PC-3 (cell line): ENCODE data around the gene CCDC69. TPM values are rescaled to one million over a fixed set of nuclear protein-coding genes. Genes with fewer than 3 reads are reported as not detected.

Source experiments
- ATAC-seq: fragments of 200-7000 bp; cut with Tn5 transposase; 2 replicates; pipeline ENCODE4 v1.9.1; 2020; ENCODE audit warnings: mild to moderate bottlenecking, moderate library complexity
- BruUV-seq: library from RNA; stranded (reverse); fragments of 400-500 nt; replicated peaks from 2 replicates; lab custom pipeline; 2021; lab: Mats Ljungman, UMichigan
- CTCF ChIA-PET: fragments of 300-600 bp; sonication (Branson Sonifier 250); formaldehyde crosslinking; loops from one replicate; lab custom pipeline; 2022; ENCODE audit warnings: antibody characterized with exemption; lab: Charles Lee
- POLR2A ChIA-PET: fragments of 300-600 bp; sonication (Branson Sonifier 250); formaldehyde crosslinking; loops from one replicate; lab custom pipeline; 2022; ENCODE audit warnings: antibody characterized with exemption; ENCODE audit not compliant: unreplicated experiment; lab: Charles Lee
- DNase-seq: peaks from one replicate; pipeline ENCODE4 v3.0.0-alpha.2; 2015
- H2AFZ ChIP-seq: fragments of 300-600 bp; sonication (generic); 2 replicates; pipeline ENCODE4 v1.6.0; 2016; ENCODE audit warnings: antibody characterized with exemption, low read length
- H3F3A ChIP-seq: fragments of 300-600 bp; sonication (generic); one replicate; pipeline ENCODE4 v1.6.0; 2017; ENCODE audit warnings: antibody characterized with exemption, low read length, control low read depth, mild to moderate bottlenecking; ENCODE audit not compliant: unreplicated experiment
- H3K27ac ChIP-seq: fragments of 300-600 bp; sonication (generic); 2 replicates; pipeline ENCODE4 v1.5.1; 2016; ENCODE audit warnings: mild to moderate bottlenecking, low read length
- H3K27me3 ChIP-seq: fragments of 300-600 bp; sonication (generic); 2 replicates; pipeline ENCODE4 v1.6.1; 2016; ENCODE audit warnings: low read length, mixed read lengths
- H3K36me3 ChIP-seq: fragments of 300-600 bp; sonication (generic); 2 replicates; pipeline ENCODE4 v1.6.1; 2016; ENCODE audit warnings: low read depth, mixed run types, low read length, mixed read lengths
- H3K4me1 ChIP-seq: fragments of 300-600 bp; sonication (generic); 2 replicates; pipeline ENCODE4 v1.5.1; 2016; ENCODE audit warnings: low read length; ENCODE audit not compliant: insufficient read depth
- H3K4me2 ChIP-seq: fragments of 300-600 bp; sonication (generic); 2 replicates; pipeline ENCODE4 v1.6.0; 2016; ENCODE audit warnings: low read length
- H3K4me3 ChIP-seq: fragments of 300-600 bp; sonication (generic); 2 replicates; pipeline ENCODE4 v1.5.1; 2016; ENCODE audit warnings: mild to moderate bottlenecking, low read length, mixed read lengths
- H3K79me2 ChIP-seq: fragments of 300-600 bp; sonication (generic); 2 replicates; pipeline ENCODE4 v1.6.1; 2017; ENCODE audit warnings: low read length, mixed read lengths
- H3K9ac ChIP-seq: fragments of 300-600 bp; sonication (generic); 2 replicates; pipeline ENCODE4 v1.6.0; 2016; ENCODE audit warnings: mild to moderate bottlenecking, low read length
- H3K9me2 ChIP-seq: fragments of 300-600 bp; sonication (generic); replicated peaks from 2 replicates; pipeline ENCODE4 v1.6.1; 2016; ENCODE audit warnings: mixed run types, low read length, mixed read lengths
- H3K9me3 ChIP-seq: fragments of 300-600 bp; sonication (generic); 2 replicates; pipeline ENCODE4 v1.6.1; 2016; ENCODE audit warnings: low read length, mixed read lengths
- H4K20me1 ChIP-seq: fragments of 300-600 bp; sonication (generic); 2 replicates; pipeline ENCODE4 v1.6.1; 2016; ENCODE audit warnings: low read length, mixed read lengths
- EZH2 ChIP-seq: fragments of 300-600 bp; sonication (generic); IDR thresholded peaks from one replicate; pipeline ENCODE4 v1.6.1; 2017; ENCODE audit warnings: antibody characterized with exemption, mild to moderate bottlenecking, low read length; ENCODE audit not compliant: unreplicated experiment
- EZH2phosphoT487 ChIP-seq: fragments of 300-600 bp; sonication (generic); IDR thresholded peaks from 2 replicates; pipeline ENCODE4 v1.6.1; 2018; ENCODE audit warnings: mild to moderate bottlenecking, antibody characterized with exemption, low read length, borderline replicate concordance
- intact Hi-C: fragments of 100-400 bp; cut with micrococcal nuclease; formaldehyde crosslinking; loops from 2 replicates; pipeline ENCODE4 v1.9.0; 2023
- total RNA-seq: library from RNA; depleted of rRNA; stranded (reverse); fragments of >200 nt; gene quantifications from 2 replicates; pipeline ENCODE4 v1.2.3, GENCODE V29; 2014
- TF ChIP-seq, protein P1 (sequence below): fragments of 300-600 bp; sonication (generic); conservative IDR thresholded peaks from 2 replicates; pipeline ENCODE4 v1.5.1; 2017; ENCODE audit warnings: antibody characterized with exemption, low read depth, mild to moderate bottlenecking, low read length

The CCDC69 gene
- total RNA-seq, 1 experiment from 2014 or later = 26.4 TPM

DNA sequence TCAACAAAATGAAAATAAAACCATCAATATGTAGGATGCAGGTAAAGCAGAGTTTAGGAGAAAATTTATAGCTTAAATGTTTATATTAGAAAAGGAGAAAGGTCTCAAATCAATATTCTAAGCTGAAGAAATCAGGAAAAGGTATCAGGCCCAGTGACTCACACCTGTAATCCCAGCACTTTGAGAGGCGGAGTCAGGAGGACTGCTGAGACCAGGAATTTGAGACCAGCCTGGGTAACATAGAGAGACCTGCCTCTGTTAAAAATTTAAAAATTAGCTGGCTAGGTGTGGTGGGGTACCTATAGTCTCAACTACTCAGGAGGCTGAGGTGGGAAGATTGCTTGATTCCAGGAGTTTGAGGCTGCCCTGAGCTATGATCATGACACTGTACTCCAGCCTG is 32.2 kb downstream of the CCDC69 start:
- H2AFZ ChIP-seq = no peak overlapping the region
- no peaks in the 10 kb centered on the region for H3K27me3 ChIP-seq
- no peak overlapping the region for H3K4me2 ChIP-seq
- no peak overlapping the region for H3K27ac ChIP-seq
- no TSS peak for BruUV-seq
- POLR2A ChIA-PET = no interaction called here
- H3K36me3 ChIP-seq = peaks cover 10% of the 10 kb centered on the region; the same call in 1 of the 2 replicates
- TF ChIP-seq EZH2phosphoT487 = no peak
- TF ChIP-seq EZH2 = no peak
- TF ChIP-seq, protein P1, sequence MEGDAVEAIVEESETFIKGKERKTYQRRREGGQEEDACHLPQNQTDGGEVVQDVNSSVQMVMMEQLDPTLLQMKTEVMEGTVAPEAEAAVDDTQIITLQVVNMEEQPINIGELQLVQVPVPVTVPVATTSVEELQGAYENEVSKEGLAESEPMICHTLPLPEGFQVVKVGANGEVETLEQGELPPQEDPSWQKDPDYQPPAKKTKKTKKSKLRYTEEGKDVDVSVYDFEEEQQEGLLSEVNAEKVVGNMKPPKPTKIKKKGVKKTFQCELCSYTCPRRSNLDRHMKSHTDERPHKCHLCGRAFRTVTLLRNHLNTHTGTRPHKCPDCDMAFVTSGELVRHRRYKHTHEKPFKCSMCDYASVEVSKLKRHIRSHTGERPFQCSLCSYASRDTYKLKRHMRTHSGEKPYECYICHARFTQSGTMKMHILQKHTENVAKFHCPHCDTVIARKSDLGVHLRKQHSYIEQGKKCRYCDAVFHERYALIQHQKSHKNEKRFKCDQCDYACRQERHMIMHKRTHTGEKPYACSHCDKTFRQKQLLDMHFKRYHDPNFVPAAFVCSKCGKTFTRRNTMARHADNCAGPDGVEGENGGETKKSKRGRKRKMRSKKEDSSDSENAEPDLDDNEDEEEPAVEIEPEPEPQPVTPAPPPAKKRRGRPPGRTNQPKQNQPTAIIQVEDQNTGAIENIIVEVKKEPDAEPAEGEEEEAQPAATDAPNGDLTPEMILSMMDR = no peak
- no peak overlapping the region for H3K4me3 ChIP-seq
- H3K9me3 ChIP-seq = peaks cover 9% of the 10 kb centered on the region; the same call in 1 of the 2 replicates
- CTCF ChIA-PET = no interaction called here
- intact Hi-C loops = no loop called here
- DNase-seq (peak; percentile 41), ATAC-seq (0 out of 2 replicates have a peak, but pooled peaks have one; percentile 27)
- H3K79me2 ChIP-seq = no peaks in the 10 kb centered on the region
- H3K9ac ChIP-seq = no peak overlapping the region
- H3K9me2 ChIP-seq = no peaks in the 10 kb centered on the region
- H3F3A ChIP-seq = no peaks in the 10 kb centered on the region
- no peaks in the 10 kb centered on the region for H4K20me1 ChIP-seq
- H3K4me1 ChIP-seq = no peaks in the 10 kb centered on the region

DNA sequence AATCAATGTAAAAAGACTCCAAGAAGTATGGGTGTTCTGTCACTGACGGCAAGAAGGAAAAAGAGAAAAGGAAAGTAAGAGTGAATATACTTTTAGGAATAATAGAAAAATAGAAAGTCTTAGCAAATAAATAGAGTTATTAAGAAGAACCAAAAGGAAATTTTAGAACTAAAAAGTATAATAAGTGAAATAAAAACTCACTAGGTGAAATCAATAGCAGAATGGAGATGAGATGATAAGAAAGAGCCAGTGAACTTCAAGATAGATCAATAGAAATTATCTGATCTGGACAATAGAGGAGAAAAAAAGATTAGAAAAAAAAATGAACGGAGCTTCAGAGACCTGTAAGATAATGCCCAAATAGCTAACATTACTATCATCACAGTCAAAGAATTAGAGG is 34.7 kb downstream of the CCDC69 start:
- H3K27ac ChIP-seq = no peak overlapping the region
- no peak overlapping the region for H3K9ac ChIP-seq
- POLR2A ChIA-PET = no interaction called here
- BruUV-seq = no TSS peak
- no peak overlapping the region for H3K4me3 ChIP-seq
- H3K4me2 ChIP-seq = no peak overlapping the region
- H3K4me1 ChIP-seq = peaks cover 6% of the 10 kb centered on the region
- H3K27me3 ChIP-seq = no peaks in the 10 kb centered on the region
- no peak overlapping the region for H2AFZ ChIP-seq
- CTCF ChIA-PET = no interaction called here
- peaks cover 9% of the 10 kb centered on the region; the same call in 1 of the 2 replicates for H3K9me3 ChIP-seq
- no peaks in the 10 kb centered on the region for H3K79me2 ChIP-seq
- intact Hi-C loops = no loop called here
- ATAC-seq (no peak), DNase-seq (no peak)
- TF ChIP-seq EZH2phosphoT487 (no peak), EZH2 (no peak)
- TF ChIP-seq, protein P1 = no peak
- no peaks in the 10 kb centered on the region for H3F3A ChIP-seq
- no peaks in the 10 kb centered on the region for H4K20me1 ChIP-seq
- no peaks in the 10 kb centered on the region for H3K9me2 ChIP-seq
- H3K36me3 ChIP-seq = peaks cover 10% of the 10 kb centered on the region; the same call in 1 of the 2 replicates

DNA sequence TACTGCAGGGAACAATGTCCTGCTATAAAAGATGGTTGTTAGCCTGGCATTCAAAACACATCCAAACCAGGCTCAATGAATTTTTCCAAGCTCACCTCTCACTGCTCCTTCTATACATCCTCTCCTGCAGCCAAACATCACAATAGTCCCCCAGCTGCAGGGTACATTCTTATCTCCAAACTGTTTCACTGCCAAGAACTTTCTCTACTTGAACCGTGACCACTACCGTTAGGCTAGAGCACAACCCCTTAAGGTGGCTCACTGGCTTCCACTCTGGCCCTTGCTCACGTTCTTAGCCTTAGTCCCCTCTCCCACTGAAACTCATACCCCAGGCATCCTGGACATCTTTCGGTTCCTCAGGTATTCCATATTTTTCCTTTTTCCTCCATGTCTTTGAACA is 37.4 kb downstream of the CCDC69 start:
- Histone ChIP-seq H3K27ac (no peak overlapping the region), H3K4me1 (peaks cover 16% of the 10 kb centered on the region), H4K20me1 (no peaks in the 10 kb centered on the region), H3K4me2 (no peak overlapping the region), H3K27me3 (no peaks in the 10 kb centered on the region), H3K9me3 (peaks cover 9% of the 10 kb centered on the region; the same call in 1 of the 2 replicates), H3K4me3 (no peak overlapping the region), H3K36me3 (peaks cover 6% of the 10 kb centered on the region; the same call in 1 of the 2 replicates), H2AFZ (no peak overlapping the region), H3K9me2 (no peaks in the 10 kb centered on the region), H3F3A (no peaks in the 10 kb centered on the region), H3K79me2 (no peaks in the 10 kb centered on the region), H3K9ac (no peak overlapping the region)
- DNase-seq = no peak
- no peak for ATAC-seq
- no peak for TF ChIP-seq EZH2phosphoT487
- TF ChIP-seq EZH2 = no peak
- TF ChIP-seq, protein P1 = no peak
- CTCF ChIA-PET = no interaction called here
- intact Hi-C loops = no loop called here
- POLR2A ChIA-PET = no interaction called here
- BruUV-seq = no TSS peak
